Measurements from ENCODE around the gene GRID2. TPM values are rescaled to one million over a fixed set of nuclear protein-coding genes. Genes with fewer than 3 reads are reported as not detected.

Gene GRID2
- total RNA-seq, 1 experiment from 2014 or later: not detected

DNA sequence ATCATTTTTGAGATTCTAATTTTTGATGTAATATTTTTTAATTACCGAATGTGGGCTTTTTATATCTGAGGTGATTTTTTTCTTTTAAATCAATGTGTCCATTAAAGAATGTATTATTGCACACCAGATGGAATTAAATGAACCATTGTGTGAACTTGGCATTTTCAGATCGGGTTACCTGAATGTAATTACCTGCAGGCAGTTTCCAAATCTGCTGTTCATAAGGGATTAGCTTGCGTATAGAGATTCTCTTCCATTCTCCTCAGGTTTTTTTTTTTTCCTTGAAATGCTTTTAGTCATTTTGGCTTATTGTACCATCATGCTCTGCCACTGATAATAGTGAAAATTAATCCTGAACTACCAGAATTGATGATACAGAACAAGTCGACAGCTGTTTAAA lies 1013.3 kb downstream of the GRID2 start:
- POLR2A ChIA-PET: interaction anchor here (0.6 to 0.7 kb wide), 3 partner anchors 250 to 1865 kb away, joined by 3 read pairs; no protein-coding TSS in a partner anchor
- no peak overlapping the region for H3K4me3 Mint-ChIP-seq (ENCODE audit: unreplicated experiment)
- no peaks in the 10 kb centered on the region for H3K27me3 Mint-ChIP-seq (ENCODE audit: insufficient read depth, unreplicated experiment)
- H3K36me3 Mint-ChIP-seq (ENCODE audit: insufficient read depth, unreplicated experiment): no peaks in the 10 kb centered on the region
- no TSS peak for BruUV-seq (replicated peaks)
- no peaks in the 10 kb centered on the region for H3K9me3 Mint-ChIP-seq (ENCODE audit: unreplicated experiment)
- intact Hi-C loops (cut with micrococcal nuclease): loop anchor here (10.0 kb wide), 1 partner anchor 78 kb away; no protein-coding TSS in a partner anchor
- H3K27ac Mint-ChIP-seq (ENCODE audit: low read depth, unreplicated experiment): no peak overlapping the region
- DNase-seq (ENCODE audit: unreplicated experiment): peak; percentile 38
- CTCF ChIA-PET: interaction anchor here (0.6 to 0.7 kb wide), 2 partner anchors 182 to 341 kb away, joined by 3 read pairs; no protein-coding TSS in a partner anchor
- peaks cover 29% of the 10 kb centered on the region for H3K4me1 Mint-ChIP-seq (ENCODE audit: insufficient read depth, unreplicated experiment)
- TF ChIP-seq, protein P1, sequence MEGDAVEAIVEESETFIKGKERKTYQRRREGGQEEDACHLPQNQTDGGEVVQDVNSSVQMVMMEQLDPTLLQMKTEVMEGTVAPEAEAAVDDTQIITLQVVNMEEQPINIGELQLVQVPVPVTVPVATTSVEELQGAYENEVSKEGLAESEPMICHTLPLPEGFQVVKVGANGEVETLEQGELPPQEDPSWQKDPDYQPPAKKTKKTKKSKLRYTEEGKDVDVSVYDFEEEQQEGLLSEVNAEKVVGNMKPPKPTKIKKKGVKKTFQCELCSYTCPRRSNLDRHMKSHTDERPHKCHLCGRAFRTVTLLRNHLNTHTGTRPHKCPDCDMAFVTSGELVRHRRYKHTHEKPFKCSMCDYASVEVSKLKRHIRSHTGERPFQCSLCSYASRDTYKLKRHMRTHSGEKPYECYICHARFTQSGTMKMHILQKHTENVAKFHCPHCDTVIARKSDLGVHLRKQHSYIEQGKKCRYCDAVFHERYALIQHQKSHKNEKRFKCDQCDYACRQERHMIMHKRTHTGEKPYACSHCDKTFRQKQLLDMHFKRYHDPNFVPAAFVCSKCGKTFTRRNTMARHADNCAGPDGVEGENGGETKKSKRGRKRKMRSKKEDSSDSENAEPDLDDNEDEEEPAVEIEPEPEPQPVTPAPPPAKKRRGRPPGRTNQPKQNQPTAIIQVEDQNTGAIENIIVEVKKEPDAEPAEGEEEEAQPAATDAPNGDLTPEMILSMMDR (IDR thresholded peaks at IDR 0.05; ENCODE audit: unreplicated experiment): no peak

DNA sequence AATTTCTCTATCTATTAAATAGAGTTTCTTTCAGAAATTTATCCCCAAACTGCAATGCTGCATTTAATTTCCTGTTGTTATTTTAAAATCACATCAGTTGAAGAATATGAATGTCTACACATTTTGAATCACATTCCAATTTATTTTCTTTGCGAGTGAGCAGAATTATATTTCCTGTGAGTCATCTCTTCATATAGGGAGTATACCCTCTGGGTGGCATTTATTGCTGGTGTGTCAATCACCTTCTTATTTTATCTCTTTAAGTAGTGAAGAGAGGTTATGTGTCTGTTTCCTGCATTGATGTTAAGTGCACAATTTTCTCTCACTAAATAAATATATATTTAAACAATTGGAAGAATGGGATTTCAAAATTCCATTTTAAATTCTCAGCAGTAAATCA lies 1013.8 kb downstream of the GRID2 start:
- Mint-ChIP-seq H3K9me3 (ENCODE audit: unreplicated experiment) (no peaks in the 10 kb centered on the region), H3K27ac (ENCODE audit: low read depth, unreplicated experiment) (no peak overlapping the region), H3K4me1 (ENCODE audit: insufficient read depth, unreplicated experiment) (peaks cover 29% of the 10 kb centered on the region), H3K4me3 (ENCODE audit: unreplicated experiment) (no peak overlapping the region), H3K36me3 (ENCODE audit: insufficient read depth, unreplicated experiment) (no peaks in the 10 kb centered on the region), H3K27me3 (ENCODE audit: insufficient read depth, unreplicated experiment) (no peaks in the 10 kb centered on the region)
- ChIA-PET POLR2A (interaction anchor here (0.6 to 0.7 kb wide), 2 partner anchors 251 to 1676 kb away, joined by 3 read pairs; no protein-coding TSS in a partner anchor), CTCF (interaction anchor here (0.5 to 0.7 kb wide), 3 partner anchors 11 to 244 kb away, joined by 3 to 4 read pairs (median 3); no protein-coding TSS in a partner anchor)
- intact Hi-C loops (cut with micrococcal nuclease): loop anchor here (10.0 kb wide), 1 partner anchor 77 kb away; no protein-coding TSS in a partner anchor
- TF ChIP-seq, protein P1 (IDR thresholded peaks at IDR 0.05; ENCODE audit: unreplicated experiment): no peak
- no TSS peak for BruUV-seq (replicated peaks)
- peak; percentile 62 for DNase-seq (ENCODE audit: unreplicated experiment)

DNA sequence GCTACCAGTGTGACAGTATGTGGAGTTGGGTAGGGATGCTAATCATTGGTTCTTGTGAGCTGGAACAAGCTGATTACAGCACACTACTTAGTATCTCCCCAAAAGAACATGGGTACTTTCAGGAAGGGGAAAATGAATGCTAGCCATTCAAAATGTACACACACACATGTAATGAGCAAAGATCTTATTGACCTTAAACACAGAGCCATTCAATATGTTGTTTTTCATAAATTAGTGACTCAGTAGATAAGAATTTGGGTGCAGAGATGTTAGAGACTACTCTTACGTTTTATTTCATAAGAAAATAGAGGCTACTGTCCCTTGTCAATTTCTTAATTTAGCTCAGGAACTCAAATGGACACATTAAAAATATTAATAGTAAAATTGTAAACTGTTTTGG lies 1015.3 kb downstream of the GRID2 start:
- Mint-ChIP-seq H3K9me3 (ENCODE audit: unreplicated experiment) (no peaks in the 10 kb centered on the region), H3K4me1 (ENCODE audit: insufficient read depth, unreplicated experiment) (peaks cover 29% of the 10 kb centered on the region), H3K36me3 (ENCODE audit: insufficient read depth, unreplicated experiment) (no peaks in the 10 kb centered on the region), H3K27ac (ENCODE audit: low read depth, unreplicated experiment) (peak overlapping the region; percentile 7), H3K27me3 (ENCODE audit: insufficient read depth, unreplicated experiment) (no peaks in the 10 kb centered on the region), H3K4me3 (ENCODE audit: unreplicated experiment) (no peak overlapping the region)
- POLR2A ChIA-PET: interaction anchor here (0.6 kb wide), 1 partner anchor 70 kb away, joined by 3 read pairs; no protein-coding TSS in a partner anchor
- intact Hi-C loops (cut with micrococcal nuclease): loop anchor here (10.0 kb wide), 1 partner anchor 76 kb away; no protein-coding TSS in a partner anchor
- CTCF ChIA-PET: no interaction called here
- TF ChIP-seq, protein P1 (IDR thresholded peaks at IDR 0.05; ENCODE audit: unreplicated experiment): no peak
- no TSS peak for BruUV-seq (replicated peaks)
- no peak for DNase-seq (ENCODE audit: unreplicated experiment)

DNA sequence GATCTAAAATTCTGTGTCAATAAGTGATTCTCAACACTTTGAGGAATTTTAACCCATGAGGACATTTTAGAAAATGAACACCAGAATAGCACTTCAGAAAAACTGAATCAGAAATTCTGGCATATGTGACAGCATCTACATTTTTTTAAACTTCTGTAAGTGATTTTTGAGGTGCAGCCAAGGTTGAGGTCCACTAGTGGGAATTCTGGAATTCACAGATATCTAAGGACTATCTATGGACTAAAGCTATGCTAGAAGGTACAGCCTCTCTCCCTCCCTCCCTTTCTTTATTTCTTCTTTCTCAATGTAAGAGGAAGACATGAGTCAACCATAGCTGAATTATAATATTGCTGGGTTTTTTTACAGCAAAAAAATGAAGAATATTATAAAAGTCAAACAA lies 1016.6 kb downstream of the GRID2 start:
- no peaks in the 10 kb centered on the region for H3K9me3 Mint-ChIP-seq (ENCODE audit: unreplicated experiment)
- H3K27ac Mint-ChIP-seq (ENCODE audit: low read depth, unreplicated experiment): no peak overlapping the region
- ChIA-PET POLR2A (no interaction called here), CTCF (no interaction called here)
- H3K36me3 Mint-ChIP-seq (ENCODE audit: insufficient read depth, unreplicated experiment): no peaks in the 10 kb centered on the region
- peaks cover 29% of the 10 kb centered on the region for H3K4me1 Mint-ChIP-seq (ENCODE audit: insufficient read depth, unreplicated experiment)
- intact Hi-C loops (cut with micrococcal nuclease): no loop called here
- no peaks in the 10 kb centered on the region for H3K27me3 Mint-ChIP-seq (ENCODE audit: insufficient read depth, unreplicated experiment)
- TF ChIP-seq, protein P1 (IDR thresholded peaks at IDR 0.05; ENCODE audit: unreplicated experiment): no peak
- DNase-seq (ENCODE audit: unreplicated experiment): no peak
- no peak overlapping the region for H3K4me3 Mint-ChIP-seq (ENCODE audit: unreplicated experiment)
- no TSS peak for BruUV-seq (replicated peaks)

Data from MCF 10A (cell line).